ENCODE data around the gene NME8. TPM values are rescaled to one million over a fixed set of nuclear protein-coding genes. Genes with fewer than 3 reads are reported as not detected.

Gene NME8
- total and polyA plus RNA-seq, 2 donors (not counting 3 experiments of a cell fraction or from before 2014, with no cell fraction given) = not detected

DNA sequence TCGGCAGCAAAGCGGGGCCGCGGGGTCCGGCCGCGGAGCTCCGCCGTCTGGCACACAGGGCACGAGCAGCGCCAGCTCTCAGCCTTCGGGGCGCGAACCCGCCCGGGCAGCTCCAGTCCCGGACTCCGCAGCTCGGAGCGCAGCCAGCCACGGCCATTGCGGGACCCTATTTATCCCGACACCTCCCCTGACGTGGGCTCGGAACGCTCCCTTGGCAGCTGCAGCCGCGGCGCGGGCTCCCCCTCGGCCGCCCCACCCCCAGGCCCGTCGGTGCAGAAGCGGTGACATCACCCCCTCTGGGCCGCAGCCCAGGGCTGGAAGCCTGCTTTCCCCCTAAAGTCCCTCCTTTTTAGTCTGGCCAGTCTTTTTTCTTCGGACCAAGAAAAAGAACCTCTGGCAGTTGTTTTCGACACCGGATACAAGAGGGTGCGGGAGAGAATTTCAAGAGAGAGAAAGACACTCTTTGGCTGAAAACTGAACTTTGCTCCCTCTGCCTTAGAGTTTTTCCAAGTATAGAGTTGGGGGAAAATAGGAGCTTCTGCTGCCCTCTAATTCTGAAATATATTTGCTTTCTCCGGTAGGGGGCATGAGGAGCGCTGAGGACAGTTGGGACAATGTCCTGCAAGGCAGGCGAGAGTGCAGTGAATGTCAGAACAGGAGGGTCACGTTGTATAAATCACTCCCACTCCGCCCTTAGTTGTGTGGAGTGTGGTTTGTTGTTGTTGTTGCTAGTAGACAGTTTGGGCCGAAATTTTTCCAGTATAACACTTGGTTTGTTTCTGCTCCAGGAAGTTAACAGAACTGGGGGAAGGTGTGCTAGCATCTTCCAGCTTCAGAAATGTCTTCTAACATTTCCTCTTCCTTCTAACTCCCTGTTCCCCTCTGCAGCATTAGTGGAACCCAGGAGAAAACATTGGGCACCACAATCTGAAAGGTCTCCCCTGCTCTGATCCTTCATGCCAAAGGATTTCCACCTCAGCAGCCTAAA is 68.6 kb downstream of the NME8 start, which contains the start of gene SFRP4:
SFRP4 (minus strand) TSS at position 145 of the 988 bp plus-strand sequence. CDS start 280 bp downstream, outside the sequence.
- H3K27ac ChIP-seq (ENCODE audit: insufficient read depth, low read depth, low read length) = no peak within 1 kb of the TSS
- no peak within 1 kb of the TSS for H3K9ac ChIP-seq (replicated peaks; ENCODE audit: extremely low read depth, insufficient read depth, low read length)
- dilution Hi-C loops (cut with MboI; ENCODE audit: extremely low pct_ligation_motif_present, low sequenced_read_pairs) (no loop called here), intact Hi-C loops (cut with micrococcal nuclease) (loop anchor here (2.0 to 5.0 kb wide), 2 partner anchors 190 to 402 kb away; no protein-coding TSS in a partner anchor)
- peak within 1 kb of the TSS; percentile 51 for H2AFZ ChIP-seq (ENCODE audit: low read depth, low read length)
- TF ChIP-seq GATA2 (IDR thresholded peaks at IDR 0.05; ENCODE audit: insufficient read depth, insufficient read length, low read depth, low read length) = no peak
- TF ChIP-seq, protein P1, sequence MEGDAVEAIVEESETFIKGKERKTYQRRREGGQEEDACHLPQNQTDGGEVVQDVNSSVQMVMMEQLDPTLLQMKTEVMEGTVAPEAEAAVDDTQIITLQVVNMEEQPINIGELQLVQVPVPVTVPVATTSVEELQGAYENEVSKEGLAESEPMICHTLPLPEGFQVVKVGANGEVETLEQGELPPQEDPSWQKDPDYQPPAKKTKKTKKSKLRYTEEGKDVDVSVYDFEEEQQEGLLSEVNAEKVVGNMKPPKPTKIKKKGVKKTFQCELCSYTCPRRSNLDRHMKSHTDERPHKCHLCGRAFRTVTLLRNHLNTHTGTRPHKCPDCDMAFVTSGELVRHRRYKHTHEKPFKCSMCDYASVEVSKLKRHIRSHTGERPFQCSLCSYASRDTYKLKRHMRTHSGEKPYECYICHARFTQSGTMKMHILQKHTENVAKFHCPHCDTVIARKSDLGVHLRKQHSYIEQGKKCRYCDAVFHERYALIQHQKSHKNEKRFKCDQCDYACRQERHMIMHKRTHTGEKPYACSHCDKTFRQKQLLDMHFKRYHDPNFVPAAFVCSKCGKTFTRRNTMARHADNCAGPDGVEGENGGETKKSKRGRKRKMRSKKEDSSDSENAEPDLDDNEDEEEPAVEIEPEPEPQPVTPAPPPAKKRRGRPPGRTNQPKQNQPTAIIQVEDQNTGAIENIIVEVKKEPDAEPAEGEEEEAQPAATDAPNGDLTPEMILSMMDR (IDR thresholded peaks at IDR 0.05; ENCODE audit: extremely low read depth in 1 of 2, insufficient read depth in 1 of 2, low read depth in 1 of 2, low read length in 2 of 2) = peak; percentile 54 to 66
- H3K27me3 ChIP-seq (ENCODE audit: control insufficient read depth in 2 of 2, insufficient read depth in 2 of 2, low read length in 2 of 2) = peaks cover 31 to 42% of the 10 kb centered on the region in 2 experiments
- H4K20me1 ChIP-seq (replicated peaks; ENCODE audit: control insufficient read depth, extremely low read depth, insufficient read depth, low read length) = no peaks in the 10 kb centered on the region
- BruUV-seq (replicated peaks) = no TSS peak
- DNase-seq (ENCODE audit: low read depth, low spot score) (peak; percentile 56), FAIRE-seq (peak; percentile 63)
- no peaks in the 10 kb centered on the region for H3K79me2 ChIP-seq (ENCODE audit: control insufficient read depth, insufficient read depth, low read length)
- no peaks in the 10 kb centered on the region for H3K36me3 ChIP-seq (ENCODE audit: control insufficient read depth in 2 of 2, extremely low read depth in 1 of 2, insufficient read depth in 2 of 2, low read length in 2 of 2)
- peak within 1 kb of the TSS in 1 of 3 experiments; percentile 20 for H3K4me3 ChIP-seq (replicated peaks in 1 of 3; ENCODE audit: insufficient read depth in 1 of 3, low read depth in 1 of 3, low read length in 3 of 3)
- peaks cover 4% of the 10 kb centered on the region for H3K4me1 ChIP-seq (ENCODE audit: control insufficient read depth, extremely low read depth, insufficient read depth, low read length)
- no peaks in the 10 kb centered on the region for H3K9me3 ChIP-seq (replicated peaks; ENCODE audit: control insufficient read depth, insufficient read depth, low read length)
- POLR2A ChIA-PET = no interaction called here
- CTCF ChIA-PET = interaction anchor here (0.5 to 3.6 kb wide), 27 partner anchors 9 to 459 kb away, joined by 3 to 23 read pairs (median 5); no protein-coding TSS in a partner anchor
- peak within 1 kb of the TSS; percentile 22 for H3K4me2 ChIP-seq (ENCODE audit: insufficient read depth, low read length)
- H3K9me1 ChIP-seq (replicated peaks; ENCODE audit: control insufficient read depth, extremely low read depth, insufficient read depth, low read length) = no peaks in the 10 kb centered on the region

Measured in endothelial cell of umbilical vein (primary cell).